ENCODE data around the gene PTH1R. TPM values are rescaled to one million over a fixed set of nuclear protein-coding genes. Genes with fewer than 3 reads are reported as not detected.

PTH1R gene
- total RNA-seq, 1 donor from 2014 or later, result 13.0 TPM

GRCh38 chr3:46929324-46929723 lies 51.8 kb downstream of the PTH1R start:
- Histone ChIP-seq H3K27ac (peak overlapping the region; percentile 77), H3K4me3 (no peak overlapping the region), H3K36me3 (peaks cover 0 to 14% of the 10 kb centered on the region in 2 donors), H3K27me3 (no peaks in the 10 kb centered on the region), H3K9me3 (no peaks in the 10 kb centered on the region), H3K4me1 (peaks cover 99% of the 10 kb centered on the region)
- DNase-seq (ENCODE audit: extremely low spot score in 2 of 2), result no peak
- intact Hi-C loops (cut with DNase I), result loop anchor here (10.0 kb wide), 2 partner anchors 75 to 395 kb away; no protein-coding TSS in a partner anchor
- no peak for TF ChIP-seq POLR2AphosphoS5 (IDR thresholded peaks at IDR 0.05; ENCODE audit: insufficient read depth in 1 of 2, low read depth in 1 of 2)
- no peak for TF ChIP-seq POLR2A (IDR thresholded peaks at IDR 0.05)
- no peak for TF ChIP-seq CTCF (IDR thresholded peaks at IDR 0.05)

DNA sequence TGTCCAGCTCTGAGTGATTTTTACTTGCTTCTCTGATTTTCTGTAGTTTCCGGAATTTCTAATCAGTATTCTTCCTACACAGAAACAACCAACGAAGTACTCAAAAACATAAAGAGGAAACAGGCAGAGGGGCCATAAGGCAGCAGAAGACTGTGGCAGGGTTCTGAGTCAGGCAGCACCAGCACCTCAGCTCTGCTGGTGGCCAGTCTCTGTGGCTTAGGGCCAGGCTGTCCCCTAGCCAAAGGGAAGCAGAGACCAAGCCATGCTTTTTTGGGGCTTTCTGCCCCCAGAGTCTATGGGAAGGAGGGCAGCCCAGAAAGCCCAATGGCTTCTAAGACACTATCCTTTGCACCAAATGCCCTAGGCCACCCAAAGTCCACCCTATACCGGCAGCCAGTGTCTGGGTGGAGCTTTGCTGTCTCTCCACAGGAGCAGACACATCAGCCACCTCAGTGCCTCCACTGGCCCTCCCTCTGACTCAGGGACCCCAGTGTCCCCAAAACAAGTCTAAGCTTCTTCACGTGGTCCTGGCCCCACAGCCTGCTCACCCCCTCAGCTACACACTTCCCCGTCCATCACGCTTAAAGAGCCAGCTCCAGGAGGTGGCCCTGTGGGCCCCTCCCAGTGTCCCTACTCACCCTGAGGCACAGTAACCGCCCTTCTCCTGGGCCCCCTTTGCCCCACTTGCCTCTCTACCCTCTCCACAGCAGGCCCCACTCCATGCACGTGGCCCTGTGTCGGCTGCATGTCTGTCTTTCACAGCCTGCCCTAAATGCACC lies 52.8 kb downstream of the PTH1R start:
- Histone ChIP-seq H3K9me3 (no peaks in the 10 kb centered on the region), H3K27me3 (no peaks in the 10 kb centered on the region), H3K4me3 (no peak overlapping the region), H3K36me3 (peaks cover 0 to 4% of the 10 kb centered on the region in 2 donors), H3K4me1 (peaks cover 99% of the 10 kb centered on the region), H3K27ac (peak overlapping the region; percentile 77)
- DNase-seq (ENCODE audit: extremely low spot score in 2 of 2), result no peak
- intact Hi-C loops (cut with DNase I), result no loop called here
- no peak for TF ChIP-seq CTCF (IDR thresholded peaks at IDR 0.05)
- no peak for TF ChIP-seq POLR2A (IDR thresholded peaks at IDR 0.05)
- TF ChIP-seq POLR2AphosphoS5 (IDR thresholded peaks at IDR 0.05; ENCODE audit: insufficient read depth in 1 of 2, low read depth in 1 of 2), result no peak

DNA sequence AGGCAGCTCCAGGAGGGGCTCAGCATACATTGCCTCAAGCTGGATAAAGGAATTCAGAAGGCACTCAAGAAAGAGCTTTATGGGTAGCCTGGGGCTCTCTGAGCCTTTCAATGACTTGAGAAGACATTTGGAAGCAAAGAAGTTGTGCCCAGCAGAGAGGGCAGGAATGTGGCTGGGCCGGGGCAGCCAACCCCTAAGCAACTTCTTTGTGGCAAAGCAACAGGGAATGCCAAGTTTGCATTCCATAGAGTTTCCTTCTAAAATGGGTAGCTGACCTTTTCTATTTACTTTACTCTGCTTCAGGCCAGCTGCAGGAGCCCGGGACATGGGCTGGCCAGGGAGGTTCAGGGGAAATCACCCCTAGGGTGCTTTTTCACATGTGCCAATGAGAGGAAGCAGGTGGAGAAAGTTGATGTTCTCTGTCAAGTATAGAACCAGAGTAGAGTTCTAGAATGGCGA lies 53.5 kb downstream of the PTH1R start:
- intact Hi-C loops (cut with DNase I), result no loop called here
- no peak for DNase-seq (ENCODE audit: extremely low spot score in 2 of 2)
- H3K4me3 ChIP-seq, result no peak overlapping the region
- peak overlapping the region; percentile 77 for H3K27ac ChIP-seq
- no peak for TF ChIP-seq CTCF (IDR thresholded peaks at IDR 0.05)
- TF ChIP-seq POLR2A (IDR thresholded peaks at IDR 0.05), result no peak
- TF ChIP-seq POLR2AphosphoS5 (IDR thresholded peaks at IDR 0.05; ENCODE audit: insufficient read depth in 1 of 2, low read depth in 1 of 2), result no peak
- peaks cover 99% of the 10 kb centered on the region for H3K4me1 ChIP-seq
- no peaks in the 10 kb centered on the region for H3K9me3 ChIP-seq
- no peaks in the 10 kb centered on the region for H3K27me3 ChIP-seq
- no peaks in the 10 kb centered on the region for H3K36me3 ChIP-seq

DNA sequence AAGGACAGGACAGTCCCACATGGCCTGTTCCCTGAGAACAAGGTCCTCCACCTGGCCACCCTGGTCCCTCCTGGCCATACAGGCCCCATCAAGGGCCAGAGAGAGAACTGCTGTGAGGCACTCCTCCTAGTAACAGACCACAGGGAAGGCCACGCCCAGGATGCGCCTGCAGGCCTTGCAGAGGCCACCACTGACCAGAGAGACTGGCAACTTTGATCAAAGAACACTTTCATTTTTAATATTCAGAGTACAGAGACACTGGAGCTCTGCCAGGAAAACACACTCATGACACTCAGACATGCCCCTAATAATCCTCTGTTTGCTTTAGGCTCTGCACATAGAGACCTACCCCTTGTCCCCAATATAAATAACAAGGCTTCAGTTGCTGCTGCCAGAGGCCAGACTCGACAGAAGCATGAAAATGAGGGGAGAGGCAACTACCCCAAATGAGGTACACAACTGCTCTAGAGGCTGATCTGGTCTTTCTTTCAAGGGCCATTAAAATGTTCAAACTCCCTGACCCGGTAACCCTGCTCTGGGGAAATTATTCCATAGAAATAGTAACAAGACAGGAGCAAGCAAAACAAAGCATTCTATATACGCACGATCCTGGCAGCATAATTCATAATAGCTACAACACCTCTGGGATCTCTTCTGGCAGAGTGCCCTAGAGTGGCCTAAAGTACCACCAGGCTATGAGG lies 54.3 kb downstream of the PTH1R start:
- no peak overlapping the region for H3K4me3 ChIP-seq
- peaks cover 0 to 6% of the 10 kb centered on the region in 2 donors for H3K36me3 ChIP-seq
- DNase-seq (ENCODE audit: extremely low spot score in 2 of 2), result no peak
- peaks cover 99% of the 10 kb centered on the region for H3K4me1 ChIP-seq
- H3K9me3 ChIP-seq, result no peaks in the 10 kb centered on the region
- intact Hi-C loops (cut with DNase I), result no loop called here
- H3K27ac ChIP-seq, result peak overlapping the region; percentile 77
- H3K27me3 ChIP-seq, result no peaks in the 10 kb centered on the region
- TF ChIP-seq CTCF (IDR thresholded peaks at IDR 0.05) (no peak), POLR2A (IDR thresholded peaks at IDR 0.05) (no peak), POLR2AphosphoS5 (IDR thresholded peaks at IDR 0.05; ENCODE audit: insufficient read depth in 1 of 2, low read depth in 1 of 2) (no peak)

All from vagina (tissue), 2 donors.